Lower leg skin (tissue), 3 donors: Measurements from ENCODE around the gene SFMBT2.

Experiments used
- POLR2A ChIP-seq, 2 donors: fragments of 450-650 bp; IDR thresholded peaks; one replicate each; pipeline ENCODE4 v1.6.1; 2016 to 2017; ENCODE audit warnings: antibody characterized with exemption in 2 of 2, mild to moderate bottlenecking in 1 of 2, moderate library complexity in 1 of 2
- TF ChIP-seq, protein P1 (sequence below), 3 donors: fragments of 450-650 bp; IDR thresholded peaks; one replicate each; pipeline ENCODE4 v1.5.1; 2016; ENCODE audit warnings: antibody characterized with exemption in 3 of 3, mild to moderate bottlenecking in 3 of 3, moderate library complexity in 2 of 3

DNA sequence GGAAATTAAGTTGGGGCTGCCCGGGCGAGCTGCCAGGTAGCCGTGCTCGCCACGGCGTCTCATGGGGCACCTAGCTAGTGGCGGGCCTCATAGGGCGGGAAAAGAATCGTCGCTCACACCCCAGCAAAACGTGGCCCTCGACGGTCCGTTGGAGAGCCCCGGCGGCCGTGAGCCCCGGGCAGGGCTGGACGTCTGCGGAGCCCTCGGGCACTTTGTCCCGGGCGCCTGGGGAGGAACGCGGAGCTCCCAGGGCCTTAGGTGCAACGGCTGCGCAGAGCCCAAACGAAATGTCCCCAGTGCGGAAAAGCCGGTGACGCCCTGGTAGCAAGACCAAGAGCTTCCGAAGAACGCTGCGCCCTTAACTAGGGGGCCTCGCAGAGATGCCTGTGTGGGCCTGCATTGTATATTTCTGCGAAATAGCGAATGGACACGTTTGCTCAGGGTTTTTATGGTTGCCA lies 866 bp upstream of the SFMBT2 start:
- TF ChIP-seq, protein P1, sequence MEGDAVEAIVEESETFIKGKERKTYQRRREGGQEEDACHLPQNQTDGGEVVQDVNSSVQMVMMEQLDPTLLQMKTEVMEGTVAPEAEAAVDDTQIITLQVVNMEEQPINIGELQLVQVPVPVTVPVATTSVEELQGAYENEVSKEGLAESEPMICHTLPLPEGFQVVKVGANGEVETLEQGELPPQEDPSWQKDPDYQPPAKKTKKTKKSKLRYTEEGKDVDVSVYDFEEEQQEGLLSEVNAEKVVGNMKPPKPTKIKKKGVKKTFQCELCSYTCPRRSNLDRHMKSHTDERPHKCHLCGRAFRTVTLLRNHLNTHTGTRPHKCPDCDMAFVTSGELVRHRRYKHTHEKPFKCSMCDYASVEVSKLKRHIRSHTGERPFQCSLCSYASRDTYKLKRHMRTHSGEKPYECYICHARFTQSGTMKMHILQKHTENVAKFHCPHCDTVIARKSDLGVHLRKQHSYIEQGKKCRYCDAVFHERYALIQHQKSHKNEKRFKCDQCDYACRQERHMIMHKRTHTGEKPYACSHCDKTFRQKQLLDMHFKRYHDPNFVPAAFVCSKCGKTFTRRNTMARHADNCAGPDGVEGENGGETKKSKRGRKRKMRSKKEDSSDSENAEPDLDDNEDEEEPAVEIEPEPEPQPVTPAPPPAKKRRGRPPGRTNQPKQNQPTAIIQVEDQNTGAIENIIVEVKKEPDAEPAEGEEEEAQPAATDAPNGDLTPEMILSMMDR (IDR thresholded peaks at IDR 0.05), result no peak
- TF ChIP-seq POLR2A (IDR thresholded peaks at IDR 0.05), result no peak
